ENCODE data around the gene IQSEC1.

The IQSEC1 gene

GRCh38 chr3:13025778-13026518 is 47.3 kb downstream of the IQSEC1 start:
- no peak for FAIRE-seq

GRCh38 chr3:13025090-13025489 is 48.1 kb downstream of the IQSEC1 start:
- no peak for FAIRE-seq

GRCh38 chr3:13024765-13025065 is 48.5 kb downstream of the IQSEC1 start:
- no peak for FAIRE-seq

- FAIRE-seq = no peak
Observed at GRCh38 chr3:13023971-13024764, 49.1 kb downstream of the IQSEC1 start.

- FAIRE-seq = no peak
Observed at GRCh38 chr3:13023235-13023970, 49.8 kb downstream of the IQSEC1 start.

- no peak for FAIRE-seq
Observed at GRCh38 chr3:13022348-13023234, 50.6 kb downstream of the IQSEC1 start.

- no peak for FAIRE-seq
Observed at GRCh38 chr3:13021141-13022114, 51.8 kb downstream of the IQSEC1 start.

DNA sequence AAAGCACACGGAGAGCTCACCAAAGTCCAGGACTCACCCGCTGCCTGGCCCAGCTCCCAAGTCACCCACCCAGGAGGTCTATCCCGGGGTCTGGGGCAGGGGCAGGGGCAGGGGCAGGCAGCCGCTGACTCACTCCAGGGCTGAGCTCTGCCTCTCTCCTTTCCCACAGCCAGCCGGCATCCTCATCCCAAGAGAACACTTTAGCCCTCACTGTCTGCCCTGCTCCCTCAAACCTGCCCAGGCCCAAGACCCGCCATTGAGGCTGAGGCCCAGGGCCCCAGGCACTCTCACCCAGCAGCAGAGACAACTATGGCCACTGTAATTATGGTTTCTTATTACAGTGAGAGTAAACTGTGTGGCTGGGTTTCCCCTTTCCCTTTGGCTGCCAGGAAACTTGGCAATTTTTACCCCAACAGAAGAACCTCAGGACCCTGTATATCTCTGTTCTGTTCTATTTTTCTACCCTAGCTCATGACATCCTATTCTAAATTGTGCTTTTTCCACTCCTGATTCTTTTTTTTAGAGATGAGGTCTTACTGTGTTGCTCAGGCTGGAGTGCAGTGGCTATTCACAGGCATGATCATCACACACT is 53.0 kb downstream of the IQSEC1 start:
- no peak for FAIRE-seq

GRCh38 chr3:13019243-13020095 is 53.8 kb downstream of the IQSEC1 start:
- no peak for FAIRE-seq

GRCh38 chr3:13018561-13019242 is 54.5 kb downstream of the IQSEC1 start:
- no peak for FAIRE-seq

DNA sequence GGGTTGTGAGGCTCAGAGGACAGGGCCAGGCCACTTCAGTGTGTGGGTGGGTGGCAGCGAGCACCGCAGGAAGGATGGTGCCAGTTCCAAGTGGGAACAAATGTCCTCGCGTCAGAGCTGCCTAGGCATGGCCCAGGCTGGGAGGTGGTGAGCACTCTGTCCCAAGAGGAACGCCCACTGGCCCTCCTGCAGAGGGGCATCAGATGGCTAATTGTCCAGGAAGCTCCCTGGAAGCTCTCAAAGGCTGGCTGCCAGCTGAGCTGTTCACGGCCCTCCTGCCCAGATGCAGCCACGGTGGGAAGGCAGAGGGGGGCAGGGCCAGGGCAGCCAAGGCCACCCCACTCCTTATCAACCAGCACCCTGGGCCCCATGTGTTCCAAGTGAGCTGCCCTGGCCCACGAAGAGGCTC is 55.2 kb downstream of the IQSEC1 start:
- FAIRE-seq = no peak

DNA sequence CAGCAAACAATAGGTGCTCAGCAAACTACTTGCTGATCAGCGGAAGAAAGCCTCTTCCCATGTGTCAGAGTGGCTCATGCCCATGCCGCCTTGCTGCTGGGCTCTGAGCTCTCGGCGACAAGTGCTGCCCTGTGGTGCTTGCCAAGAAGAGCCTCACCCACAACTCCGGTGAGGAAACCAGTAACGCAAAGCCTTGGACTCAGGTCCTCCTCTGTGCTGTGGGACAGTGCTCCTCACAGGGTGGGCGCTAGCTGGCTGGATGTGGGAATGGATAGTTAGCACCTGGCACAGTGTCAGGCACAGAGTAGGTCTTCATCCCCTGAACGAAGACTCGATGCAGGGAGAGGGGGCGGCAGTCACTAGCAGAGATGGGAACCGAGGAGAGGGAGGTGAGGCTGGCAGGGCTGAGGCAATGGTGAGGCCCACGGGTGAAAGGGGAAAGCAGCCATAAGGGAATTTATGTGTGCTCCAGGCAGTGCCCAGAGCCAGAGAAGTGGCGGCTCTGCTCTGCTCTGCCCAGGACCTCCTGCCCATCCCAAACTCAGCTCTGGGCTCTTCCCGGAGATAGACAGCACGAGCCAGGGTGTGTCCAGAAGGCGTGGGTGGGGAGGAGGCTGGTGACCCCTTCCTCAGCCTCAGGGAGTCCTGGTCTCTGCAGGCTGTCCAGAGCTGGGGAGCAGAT is 55.7 kb downstream of the IQSEC1 start:
- no peak for FAIRE-seq

DNA sequence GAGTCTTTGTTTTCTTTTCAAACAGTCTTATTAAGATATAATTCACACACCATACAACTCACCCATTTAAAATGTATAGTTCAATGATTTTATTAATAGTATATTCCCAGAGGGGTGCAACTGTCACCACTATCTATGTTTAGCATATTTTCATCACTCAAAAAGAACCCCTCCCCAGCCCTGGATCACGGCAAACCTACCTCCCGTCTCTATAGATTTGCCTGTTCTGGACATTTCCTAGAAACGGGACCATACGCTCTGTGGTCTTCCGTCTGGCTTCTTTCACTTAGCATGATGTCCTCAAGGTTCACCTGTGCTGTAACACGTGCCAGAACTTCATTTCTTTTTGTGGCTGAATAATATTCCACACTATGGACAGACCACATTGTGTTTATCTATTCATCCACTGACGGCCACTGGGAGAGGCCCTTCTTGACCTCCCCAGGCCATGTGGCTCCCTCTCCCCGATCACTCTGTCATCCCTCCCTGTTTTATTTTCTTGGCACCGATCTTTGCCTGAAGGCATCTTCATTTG is 56.4 kb downstream of the IQSEC1 start:
- FAIRE-seq = no peak

GRCh38 chr3:13016083-13016720 is 57.0 kb downstream of the IQSEC1 start:
- FAIRE-seq = no peak

DNA sequence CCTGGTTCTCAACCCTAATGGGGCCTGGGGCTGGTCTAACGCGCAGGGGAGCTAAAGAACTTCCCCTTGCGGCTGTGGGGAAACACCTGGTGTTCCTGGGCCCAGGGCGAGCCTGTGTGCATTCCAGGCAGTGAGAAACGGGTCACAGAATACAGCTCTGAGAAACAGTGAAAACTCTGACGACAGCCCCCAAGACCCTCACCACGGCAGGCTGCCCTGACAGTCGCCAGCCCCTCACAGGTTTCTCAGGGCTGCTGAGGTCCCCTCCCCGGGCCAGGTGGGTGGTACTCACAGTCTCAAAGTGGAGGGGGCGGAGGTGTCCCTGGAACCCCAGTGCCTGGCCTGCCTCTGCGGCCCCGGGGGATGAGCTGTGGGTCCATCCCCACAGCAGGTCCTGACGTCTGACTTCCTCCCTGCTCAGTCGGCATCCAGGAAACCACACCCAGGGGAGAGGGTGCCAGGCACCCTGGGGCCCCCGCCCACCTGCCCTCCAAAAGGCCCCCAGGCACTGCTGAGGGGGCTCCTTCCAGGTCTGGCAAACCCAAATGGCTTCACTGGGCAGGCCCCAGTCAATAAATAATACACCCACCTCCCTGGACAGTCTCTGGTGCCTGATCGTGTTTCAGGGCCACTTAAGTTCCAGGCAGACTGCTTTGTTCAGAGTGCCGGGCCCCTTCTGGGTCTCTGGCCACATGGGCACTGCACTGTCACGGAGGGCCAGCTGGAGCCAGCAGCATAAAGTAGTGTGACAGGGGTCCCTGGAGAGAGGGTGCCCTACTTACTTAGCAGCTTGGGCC is 57.7 kb downstream of the IQSEC1 start:
- no peak for FAIRE-seq

GRCh38 chr3:13014755-13015285 is 58.4 kb downstream of the IQSEC1 start:
- no peak for FAIRE-seq

All from TTC549 (cell line).